Measurements from ENCODE around the gene KCNN4.

Gene KCNN4

DNA sequence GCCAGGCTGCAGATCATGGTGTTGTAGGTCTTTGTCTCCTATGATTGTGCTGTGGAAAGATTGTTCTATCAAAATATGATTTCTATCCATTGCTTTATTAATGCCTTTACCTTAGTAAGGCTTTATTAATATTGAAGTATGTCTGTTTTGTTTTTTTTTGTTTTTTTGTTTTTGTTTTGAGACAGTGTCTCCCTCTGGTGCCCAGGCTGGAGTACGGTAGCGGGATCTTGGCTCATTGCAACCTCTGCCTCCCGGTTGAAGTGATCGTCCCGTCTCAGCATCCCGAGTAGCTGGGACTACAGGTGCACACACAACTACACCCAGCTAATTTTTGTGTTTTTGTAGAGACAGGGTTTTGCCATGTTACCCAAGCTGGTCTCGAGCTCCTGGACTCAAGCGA lies 57.2 kb downstream of the KCNN4 start:
- no peaks in the 10 kb centered on the region for H3F3A ChIP-seq (ENCODE audit: insufficient read depth)
- H3K9me2 ChIP-seq (replicated peaks; ENCODE audit: insufficient read depth, low read length), result no peaks in the 10 kb centered on the region
- no peaks in the 10 kb centered on the region for H4K20me1 ChIP-seq (ENCODE audit: low read depth, low read length)
- TF ChIP-seq EZH2phosphoT487 (conservative IDR thresholded peaks at IDR 0.05; ENCODE audit: low read length), result no peak
- TF ChIP-seq, protein P1, sequence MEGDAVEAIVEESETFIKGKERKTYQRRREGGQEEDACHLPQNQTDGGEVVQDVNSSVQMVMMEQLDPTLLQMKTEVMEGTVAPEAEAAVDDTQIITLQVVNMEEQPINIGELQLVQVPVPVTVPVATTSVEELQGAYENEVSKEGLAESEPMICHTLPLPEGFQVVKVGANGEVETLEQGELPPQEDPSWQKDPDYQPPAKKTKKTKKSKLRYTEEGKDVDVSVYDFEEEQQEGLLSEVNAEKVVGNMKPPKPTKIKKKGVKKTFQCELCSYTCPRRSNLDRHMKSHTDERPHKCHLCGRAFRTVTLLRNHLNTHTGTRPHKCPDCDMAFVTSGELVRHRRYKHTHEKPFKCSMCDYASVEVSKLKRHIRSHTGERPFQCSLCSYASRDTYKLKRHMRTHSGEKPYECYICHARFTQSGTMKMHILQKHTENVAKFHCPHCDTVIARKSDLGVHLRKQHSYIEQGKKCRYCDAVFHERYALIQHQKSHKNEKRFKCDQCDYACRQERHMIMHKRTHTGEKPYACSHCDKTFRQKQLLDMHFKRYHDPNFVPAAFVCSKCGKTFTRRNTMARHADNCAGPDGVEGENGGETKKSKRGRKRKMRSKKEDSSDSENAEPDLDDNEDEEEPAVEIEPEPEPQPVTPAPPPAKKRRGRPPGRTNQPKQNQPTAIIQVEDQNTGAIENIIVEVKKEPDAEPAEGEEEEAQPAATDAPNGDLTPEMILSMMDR (IDR thresholded peaks at IDR 0.05; ENCODE audit: insufficient read depth, low read length, poor library complexity, severe bottlenecking), result no peak
- no peaks in the 10 kb centered on the region for H3K79me2 ChIP-seq (ENCODE audit: insufficient read depth, low read length)
- no peak overlapping the region for H3K4me3 ChIP-seq (ENCODE audit: insufficient read depth, low read length, poor library complexity, severe bottlenecking)
- H3K27ac ChIP-seq (ENCODE audit: low read depth, low read length), result no peak overlapping the region
- no peak overlapping the region for H3K9ac ChIP-seq (ENCODE audit: low read length)
- no peak overlapping the region for H2AFZ ChIP-seq (ENCODE audit: low read depth, low read length, severe bottlenecking)
- no peaks in the 10 kb centered on the region for H3K9me3 ChIP-seq (ENCODE audit: insufficient read depth, low read length)
- H3K36me3 ChIP-seq (ENCODE audit: low read length), result no peaks in the 10 kb centered on the region
- no peak overlapping the region for H3K4me2 ChIP-seq (ENCODE audit: low read depth, low read length, poor library complexity, severe bottlenecking)
- H3K27me3 ChIP-seq (ENCODE audit: low read length), result no peaks in the 10 kb centered on the region

DNA sequence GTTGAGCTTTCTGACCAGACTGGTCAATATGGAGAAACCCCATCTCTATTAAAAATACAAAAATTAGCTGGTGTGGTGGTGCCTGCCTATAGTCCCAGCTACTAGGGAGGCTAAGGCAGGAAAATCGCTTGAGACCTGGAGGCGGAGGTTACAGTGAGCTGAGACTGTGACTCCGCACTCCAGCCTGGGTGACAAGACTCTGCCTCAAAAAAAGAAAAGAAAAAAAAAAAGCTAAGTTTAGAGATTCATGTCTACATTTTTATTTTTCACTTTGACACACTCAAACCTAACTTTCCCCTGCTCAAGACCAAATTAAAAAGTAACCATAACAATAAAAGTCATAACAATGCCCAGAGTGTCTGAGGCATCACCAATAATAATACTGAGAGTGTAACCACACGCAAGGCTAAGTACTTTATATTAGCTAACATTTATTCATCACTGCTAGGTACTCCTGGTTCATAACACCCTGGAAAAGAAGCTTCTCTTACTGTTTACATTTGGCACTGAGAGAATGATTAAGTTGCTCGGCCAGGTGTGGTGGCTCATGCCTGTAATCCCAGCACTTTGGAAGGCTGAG lies 59.2 kb downstream of the KCNN4 start:
- H3K4me3 ChIP-seq (ENCODE audit: insufficient read depth, low read length, poor library complexity, severe bottlenecking), result no peak overlapping the region

DNA sequence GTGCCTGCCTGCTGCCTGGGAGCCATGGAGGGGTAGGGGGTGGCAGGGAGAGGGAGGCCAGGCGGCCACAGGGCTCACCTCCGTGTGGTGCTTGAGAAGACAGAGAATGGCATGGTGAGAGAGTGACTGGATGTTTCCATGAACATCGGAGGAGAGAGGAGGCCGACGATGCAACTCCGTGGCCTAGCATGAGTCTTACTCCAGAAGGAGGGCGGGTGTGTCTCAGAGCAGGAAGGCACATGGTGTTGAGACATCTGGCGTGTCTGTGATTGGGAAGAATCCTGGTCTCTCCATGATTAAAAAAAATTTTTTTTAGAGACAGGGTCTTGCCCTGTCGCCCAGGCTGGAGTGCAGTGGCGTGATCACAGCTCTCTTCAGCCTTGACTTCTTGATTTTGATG lies 59.8 kb downstream of the KCNN4 start:
- H3K4me3 ChIP-seq (ENCODE audit: insufficient read depth, low read length, poor library complexity, severe bottlenecking), result no peak overlapping the region
- TF ChIP-seq EZH2phosphoT487 (conservative IDR thresholded peaks at IDR 0.05; ENCODE audit: low read length), result no peak
- TF ChIP-seq, protein P1 (IDR thresholded peaks at IDR 0.05; ENCODE audit: insufficient read depth, low read length, poor library complexity, severe bottlenecking), result no peak

More for the DNA sequence above, 59.2 kb downstream of the KCNN4 start:
- Histone ChIP-seq H3K27me3 (ENCODE audit: low read length) (no peaks in the 10 kb centered on the region), H3F3A (ENCODE audit: insufficient read depth) (no peaks in the 10 kb centered on the region), H2AFZ (ENCODE audit: low read depth, low read length, severe bottlenecking) (no peak overlapping the region), H3K9me3 (ENCODE audit: insufficient read depth, low read length) (no peaks in the 10 kb centered on the region), H3K4me2 (ENCODE audit: low read depth, low read length, poor library complexity, severe bottlenecking) (no peak overlapping the region), H3K36me3 (ENCODE audit: low read length) (no peaks in the 10 kb centered on the region), H3K27ac (ENCODE audit: low read depth, low read length) (no peak overlapping the region), H3K79me2 (ENCODE audit: insufficient read depth, low read length) (no peaks in the 10 kb centered on the region), H4K20me1 (ENCODE audit: low read depth, low read length) (no peaks in the 10 kb centered on the region), H3K9me2 (replicated peaks; ENCODE audit: insufficient read depth, low read length) (no peaks in the 10 kb centered on the region), H3K9ac (ENCODE audit: low read length) (no peak overlapping the region)
- no peak for TF ChIP-seq EZH2phosphoT487 (conservative IDR thresholded peaks at IDR 0.05; ENCODE audit: low read length)
- TF ChIP-seq, protein P1 (IDR thresholded peaks at IDR 0.05; ENCODE audit: insufficient read depth, low read length, poor library complexity, severe bottlenecking), result no peak

More for the DNA sequence above, 59.8 kb downstream of the KCNN4 start:
- Histone ChIP-seq H3K27me3 (ENCODE audit: low read length) (no peaks in the 10 kb centered on the region), H2AFZ (ENCODE audit: low read depth, low read length, severe bottlenecking) (no peak overlapping the region), H3K4me2 (ENCODE audit: low read depth, low read length, poor library complexity, severe bottlenecking) (no peak overlapping the region), H3K36me3 (ENCODE audit: low read length) (no peaks in the 10 kb centered on the region), H3F3A (ENCODE audit: insufficient read depth) (no peaks in the 10 kb centered on the region), H3K9ac (ENCODE audit: low read length) (no peak overlapping the region), H3K9me2 (replicated peaks; ENCODE audit: insufficient read depth, low read length) (no peaks in the 10 kb centered on the region), H3K27ac (ENCODE audit: low read depth, low read length) (no peak overlapping the region), H3K79me2 (ENCODE audit: insufficient read depth, low read length) (no peaks in the 10 kb centered on the region), H4K20me1 (ENCODE audit: low read depth, low read length) (no peaks in the 10 kb centered on the region), H3K9me3 (ENCODE audit: insufficient read depth, low read length) (no peaks in the 10 kb centered on the region)
